ENCODE results near the gene FCAR.

The FCAR gene

DNA sequence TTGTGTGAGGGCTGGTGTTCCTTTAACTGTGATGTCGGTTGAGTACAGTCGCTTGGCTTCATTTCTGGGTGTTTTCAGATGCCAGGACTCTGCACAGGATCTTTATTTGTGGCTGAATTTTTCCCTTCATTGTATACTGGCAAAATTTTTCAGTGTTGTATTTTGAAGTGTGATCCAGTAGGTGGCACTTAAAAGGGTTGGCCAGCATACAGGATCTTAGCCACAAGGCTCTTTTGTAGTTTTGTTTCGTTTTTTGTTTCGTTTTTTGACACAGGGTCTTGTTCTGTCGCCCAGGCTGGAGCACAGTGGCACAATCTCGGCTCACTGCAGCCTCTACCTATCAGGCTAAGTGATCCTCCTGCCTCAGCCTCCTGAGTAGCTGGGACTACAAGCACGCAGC, 8.7 kb downstream of the FCAR start:
- Histone ChIP-seq H4K20me1 (ENCODE audit: insufficient read depth) (no peaks in the 10 kb centered on the region), H3K27ac (no peak overlapping the region), H3K79me2 (ENCODE audit: insufficient read depth, low read depth) (no peaks in the 10 kb centered on the region), H3K36me3 (ENCODE audit: insufficient read depth) (no peaks in the 10 kb centered on the region), H3K4me2 (peak overlapping the region; percentile 21; the same call in 1 of the 2 replicates), H2AFZ (ENCODE audit: low read depth) (peak overlapping the region; percentile 47; the same call in 1 of the 2 replicates), H3K4me3 (IDR thresholded peaks at IDR 0.05; ENCODE audit: insufficient read depth, low read depth, low read length) (no peak overlapping the region), H3K9ac (no peak overlapping the region), H3K4me1 (ENCODE audit: low read depth, poor library complexity, severe bottlenecking) (peaks cover 5% of the 10 kb centered on the region), H3K27me3 (ENCODE audit: insufficient read depth, low read depth) (no peaks in the 10 kb centered on the region; the same call in 1 of the 2 replicates)
- TF ChIP-seq, protein P1, sequence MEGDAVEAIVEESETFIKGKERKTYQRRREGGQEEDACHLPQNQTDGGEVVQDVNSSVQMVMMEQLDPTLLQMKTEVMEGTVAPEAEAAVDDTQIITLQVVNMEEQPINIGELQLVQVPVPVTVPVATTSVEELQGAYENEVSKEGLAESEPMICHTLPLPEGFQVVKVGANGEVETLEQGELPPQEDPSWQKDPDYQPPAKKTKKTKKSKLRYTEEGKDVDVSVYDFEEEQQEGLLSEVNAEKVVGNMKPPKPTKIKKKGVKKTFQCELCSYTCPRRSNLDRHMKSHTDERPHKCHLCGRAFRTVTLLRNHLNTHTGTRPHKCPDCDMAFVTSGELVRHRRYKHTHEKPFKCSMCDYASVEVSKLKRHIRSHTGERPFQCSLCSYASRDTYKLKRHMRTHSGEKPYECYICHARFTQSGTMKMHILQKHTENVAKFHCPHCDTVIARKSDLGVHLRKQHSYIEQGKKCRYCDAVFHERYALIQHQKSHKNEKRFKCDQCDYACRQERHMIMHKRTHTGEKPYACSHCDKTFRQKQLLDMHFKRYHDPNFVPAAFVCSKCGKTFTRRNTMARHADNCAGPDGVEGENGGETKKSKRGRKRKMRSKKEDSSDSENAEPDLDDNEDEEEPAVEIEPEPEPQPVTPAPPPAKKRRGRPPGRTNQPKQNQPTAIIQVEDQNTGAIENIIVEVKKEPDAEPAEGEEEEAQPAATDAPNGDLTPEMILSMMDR (conservative IDR thresholded peaks at IDR 0.05; ENCODE audit: low read depth, low read length) = peak; percentile 34; the same call in 1 of the 2 replicates

DNA sequence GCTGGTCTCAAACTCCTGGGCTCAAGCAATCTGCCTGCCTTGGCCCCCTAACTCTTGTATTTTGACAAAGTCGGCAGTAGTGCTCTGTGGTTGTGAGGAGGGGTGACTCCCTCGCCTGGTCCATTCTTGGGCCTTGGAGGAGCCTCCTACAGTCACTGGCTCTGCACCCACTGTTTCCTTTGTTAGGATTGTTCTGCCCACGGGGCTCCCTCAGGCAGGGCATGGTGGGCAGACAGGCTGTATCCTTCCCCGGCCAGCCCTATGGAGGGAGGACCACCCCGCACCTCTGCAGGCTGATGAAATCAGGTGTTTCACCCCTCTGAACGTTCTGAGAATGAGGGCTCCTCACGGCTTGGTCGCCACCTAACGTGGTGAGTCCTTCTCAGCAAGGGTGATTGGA, 9.2 kb downstream of the FCAR start:
- Histone ChIP-seq H3K9ac (no peak overlapping the region), H3K36me3 (ENCODE audit: insufficient read depth) (no peaks in the 10 kb centered on the region), H3K4me3 (IDR thresholded peaks at IDR 0.05; ENCODE audit: insufficient read depth, low read depth, low read length) (no peak overlapping the region), H3K4me1 (ENCODE audit: low read depth, poor library complexity, severe bottlenecking) (peaks cover 5% of the 10 kb centered on the region), H2AFZ (ENCODE audit: low read depth) (peak overlapping the region; percentile 47; the same call in 1 of the 2 replicates), H3K4me2 (peak overlapping the region; percentile 21; the same call in 1 of the 2 replicates), H3K27me3 (ENCODE audit: insufficient read depth, low read depth) (no peaks in the 10 kb centered on the region; the same call in 1 of the 2 replicates), H4K20me1 (ENCODE audit: insufficient read depth) (no peaks in the 10 kb centered on the region), H3K27ac (no peak overlapping the region), H3K79me2 (ENCODE audit: insufficient read depth, low read depth) (no peaks in the 10 kb centered on the region)
- TF ChIP-seq, protein P1 (conservative IDR thresholded peaks at IDR 0.05; ENCODE audit: low read depth, low read length) = no peak

DNA sequence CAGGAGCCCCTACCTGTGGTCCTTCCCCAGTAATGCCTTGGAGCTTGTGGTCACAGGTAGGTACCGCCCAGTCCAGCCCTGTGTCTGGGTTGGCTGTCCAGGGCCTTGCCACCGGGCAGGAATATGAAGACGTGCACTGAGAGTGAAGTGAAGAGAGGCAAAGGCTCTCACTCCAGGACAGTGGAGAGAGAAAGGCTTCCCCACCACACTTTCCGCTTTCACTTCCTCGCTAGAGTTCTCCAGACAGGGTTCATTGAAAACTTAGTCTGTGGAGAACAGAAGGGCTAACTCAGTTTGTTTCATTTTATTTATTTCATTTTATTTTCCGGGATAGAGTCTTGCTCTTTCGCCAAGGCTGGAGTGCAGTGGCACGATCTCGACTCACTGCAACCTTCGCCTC, 14.2 kb downstream of the FCAR start:
- peaks cover 1% of the 10 kb centered on the region for H3K4me1 ChIP-seq (ENCODE audit: low read depth, poor library complexity, severe bottlenecking)
- H3K4me2 ChIP-seq = no peak overlapping the region
- TF ChIP-seq, protein P1 (conservative IDR thresholded peaks at IDR 0.05; ENCODE audit: low read depth, low read length) = no peak
- H2AFZ ChIP-seq (ENCODE audit: low read depth) = no peak overlapping the region
- no peak overlapping the region for H3K9ac ChIP-seq
- no peaks in the 10 kb centered on the region for H4K20me1 ChIP-seq (ENCODE audit: insufficient read depth)
- H3K36me3 ChIP-seq (ENCODE audit: insufficient read depth) = no peaks in the 10 kb centered on the region
- H3K27me3 ChIP-seq (ENCODE audit: insufficient read depth, low read depth) = peaks cover 3% of the 10 kb centered on the region; the same call in 1 of the 2 replicates
- H3K79me2 ChIP-seq (ENCODE audit: insufficient read depth, low read depth) = no peaks in the 10 kb centered on the region
- H3K27ac ChIP-seq = no peak overlapping the region
- no peak overlapping the region for H3K4me3 ChIP-seq (IDR thresholded peaks at IDR 0.05; ENCODE audit: insufficient read depth, low read depth, low read length)

DNA sequence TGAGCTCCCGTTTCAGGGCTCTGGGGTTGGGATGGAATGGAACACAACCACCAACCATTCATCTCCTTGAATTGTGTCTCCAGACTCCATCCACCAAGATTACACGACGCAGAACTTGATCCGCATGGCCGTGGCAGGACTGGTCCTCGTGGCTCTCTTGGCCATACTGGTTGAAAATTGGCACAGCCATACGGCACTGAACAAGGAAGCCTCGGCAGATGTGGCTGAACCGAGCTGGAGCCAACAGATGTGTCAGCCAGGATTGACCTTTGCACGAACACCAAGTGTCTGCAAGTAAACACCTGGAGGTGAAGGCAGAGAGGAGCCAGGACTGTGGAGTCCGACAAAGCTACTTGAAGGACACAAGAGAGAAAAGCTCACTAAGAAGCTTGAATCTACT, 15.5 kb downstream of the FCAR start:
- H3K27ac ChIP-seq = no peak overlapping the region
- H3K4me1 ChIP-seq (ENCODE audit: low read depth, poor library complexity, severe bottlenecking) = no peaks in the 10 kb centered on the region
- no peak overlapping the region for H3K4me2 ChIP-seq
- H3K9ac ChIP-seq = no peak overlapping the region
- H4K20me1 ChIP-seq (ENCODE audit: insufficient read depth) = no peaks in the 10 kb centered on the region
- no peak overlapping the region for H2AFZ ChIP-seq (ENCODE audit: low read depth)
- no peaks in the 10 kb centered on the region for H3K79me2 ChIP-seq (ENCODE audit: insufficient read depth, low read depth)
- TF ChIP-seq, protein P1 (conservative IDR thresholded peaks at IDR 0.05; ENCODE audit: low read depth, low read length) = no peak
- H3K36me3 ChIP-seq (ENCODE audit: insufficient read depth) = no peaks in the 10 kb centered on the region
- H3K27me3 ChIP-seq (ENCODE audit: insufficient read depth, low read depth) = peaks cover 3% of the 10 kb centered on the region; the same call in 1 of the 2 replicates
- no peak overlapping the region for H3K4me3 ChIP-seq (IDR thresholded peaks at IDR 0.05; ENCODE audit: insufficient read depth, low read depth, low read length)

Data from KMS-11 (cell line).